Kidney epithelial cell (primary cell): ENCODE results near the gene DSC2. TPM values are rescaled to one million over a fixed set of nuclear protein-coding genes. Genes with fewer than 3 reads are reported as not detected.
"Not testable (repeated sequence)": the region's sequence is repeated elsewhere in the genome, so short reads cannot be mapped to it uniquely, and the experiment has no call there.

Experiments used
- DNase-seq: peaks from one replicate; pipeline ENCODE4 v3.0.0-alpha.2; 2010; ENCODE audit warnings: low read depth
- H3K27me3 ChIP-seq: 2 replicates; pipeline ENCODE4 v1.6.0; 2011; ENCODE audit warnings: low read length; ENCODE audit not compliant: control insufficient read depth, insufficient read depth
- H3K36me3 ChIP-seq: 2 replicates; pipeline ENCODE4 v1.5.1; 2011; ENCODE audit warnings: low read length; ENCODE audit not compliant: control insufficient read depth, insufficient read depth
- H3K4me3 ChIP-seq: 2 replicates; pipeline ENCODE4 v1.5.1; 2011; ENCODE audit warnings: low read depth, mild to moderate bottlenecking, control low read depth, low read length
- total RNA-seq: library from RNA; depleted of rRNA; stranded (reverse); fragments of >200 nt; gene quantifications from 2 replicates; pipeline ENCODE4 v1.2.3, GENCODE V29; 2015
- TF ChIP-seq, protein P1 (sequence below): IDR thresholded peaks from 2 replicates; pipeline ENCODE4 v1.5.1; 2011; ENCODE audit warnings: mild to moderate bottlenecking, moderate library complexity, low read length, control low read depth, inconsistent platforms; ENCODE audit not compliant: insufficient read depth, poor library complexity, severe bottlenecking

Gene DSC2
- total RNA-seq, 1 donor from 2014 or later = 31.8 TPM

DNA sequence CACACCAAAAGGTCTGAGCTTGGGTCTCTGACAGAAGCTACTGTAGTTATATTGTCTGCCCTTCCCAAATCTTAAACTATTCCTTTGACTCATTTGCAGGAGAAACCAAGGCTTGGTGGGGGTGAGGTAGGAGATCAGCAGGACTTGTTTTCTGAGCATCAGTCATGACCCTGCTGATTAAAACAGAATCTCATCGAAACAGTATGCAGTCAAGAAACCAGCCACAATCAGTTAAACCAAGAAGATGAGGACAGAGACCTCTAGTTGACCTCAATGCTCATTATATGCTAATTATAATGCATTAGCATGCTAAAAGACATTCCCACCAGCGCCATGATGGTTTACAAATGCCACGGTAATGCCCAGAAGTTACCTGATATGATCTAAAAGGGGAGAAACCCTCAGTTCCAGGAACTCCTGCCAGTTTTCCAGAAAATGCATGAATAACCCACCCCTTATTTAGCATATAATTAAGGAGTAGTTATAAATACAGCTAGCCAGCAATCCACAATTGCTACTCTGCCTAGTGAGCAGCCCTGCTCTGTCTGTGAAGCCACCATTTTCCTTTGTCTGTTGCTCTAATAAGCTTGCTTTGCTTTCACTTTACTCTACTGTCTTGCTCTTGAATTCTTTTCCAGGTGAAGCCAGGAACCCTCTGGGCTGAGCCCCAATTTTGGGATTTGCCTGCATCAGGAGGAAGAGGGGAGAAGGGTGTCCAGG, 86.3 kb downstream of the DSC2 start:
- TF ChIP-seq, protein P1, sequence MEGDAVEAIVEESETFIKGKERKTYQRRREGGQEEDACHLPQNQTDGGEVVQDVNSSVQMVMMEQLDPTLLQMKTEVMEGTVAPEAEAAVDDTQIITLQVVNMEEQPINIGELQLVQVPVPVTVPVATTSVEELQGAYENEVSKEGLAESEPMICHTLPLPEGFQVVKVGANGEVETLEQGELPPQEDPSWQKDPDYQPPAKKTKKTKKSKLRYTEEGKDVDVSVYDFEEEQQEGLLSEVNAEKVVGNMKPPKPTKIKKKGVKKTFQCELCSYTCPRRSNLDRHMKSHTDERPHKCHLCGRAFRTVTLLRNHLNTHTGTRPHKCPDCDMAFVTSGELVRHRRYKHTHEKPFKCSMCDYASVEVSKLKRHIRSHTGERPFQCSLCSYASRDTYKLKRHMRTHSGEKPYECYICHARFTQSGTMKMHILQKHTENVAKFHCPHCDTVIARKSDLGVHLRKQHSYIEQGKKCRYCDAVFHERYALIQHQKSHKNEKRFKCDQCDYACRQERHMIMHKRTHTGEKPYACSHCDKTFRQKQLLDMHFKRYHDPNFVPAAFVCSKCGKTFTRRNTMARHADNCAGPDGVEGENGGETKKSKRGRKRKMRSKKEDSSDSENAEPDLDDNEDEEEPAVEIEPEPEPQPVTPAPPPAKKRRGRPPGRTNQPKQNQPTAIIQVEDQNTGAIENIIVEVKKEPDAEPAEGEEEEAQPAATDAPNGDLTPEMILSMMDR = no peak
- H3K27me3 ChIP-seq = no peaks in the 10 kb centered on the region
- no peak overlapping the region for H3K4me3 ChIP-seq
- no peaks in the 10 kb centered on the region for H3K36me3 ChIP-seq
- no peak for DNase-seq

- H3K36me3 ChIP-seq, H3K27me3 ChIP-seq, H3K4me3 ChIP-seq: not testable (repeated sequence)
- DNase-seq = peak; percentile 86
These were observed 90.8 kb downstream of the DSC2 start for GRCh38 chr18:31011455-31011854.

- DNase-seq = no peak
- TF ChIP-seq, protein P1 = no peak
- no peaks in the 10 kb centered on the region for H3K36me3 ChIP-seq
- no peaks in the 10 kb centered on the region for H3K27me3 ChIP-seq
- no peak overlapping the region for H3K4me3 ChIP-seq
These were observed 91.6 kb downstream of the DSC2 start for GRCh38 chr18:31010601-31011000.

Other genes with a start within 250 kb of the DSC2 start
- 3.3 and 3.4 TPM in 2 replicates for gene DSC3, start 59.7 kb downstream of the DSC2 start, total RNA-seq
- gene DSC1, start 60.4 kb upstream of the DSC2 start, total RNA-seq = not detected in 2 replicates
- gene DSG1, start 215.7 kb upstream of the DSC2 start, total RNA-seq = 0.17 TPM in 1 of 2 replicates, not detected in the other